GM18517 (cell line): Measurements from ENCODE around the gene DNAL1.

ENCODE experiments used
- ATAC-seq: cut with Tn5 transposase; IDR thresholded peaks from one replicate; pipeline ENCODE4 v1.9.1; 2021; ENCODE audit warnings: mild to moderate bottlenecking, moderate library complexity; ENCODE audit not compliant: unreplicated experiment

The DNAL1 gene

DNA sequence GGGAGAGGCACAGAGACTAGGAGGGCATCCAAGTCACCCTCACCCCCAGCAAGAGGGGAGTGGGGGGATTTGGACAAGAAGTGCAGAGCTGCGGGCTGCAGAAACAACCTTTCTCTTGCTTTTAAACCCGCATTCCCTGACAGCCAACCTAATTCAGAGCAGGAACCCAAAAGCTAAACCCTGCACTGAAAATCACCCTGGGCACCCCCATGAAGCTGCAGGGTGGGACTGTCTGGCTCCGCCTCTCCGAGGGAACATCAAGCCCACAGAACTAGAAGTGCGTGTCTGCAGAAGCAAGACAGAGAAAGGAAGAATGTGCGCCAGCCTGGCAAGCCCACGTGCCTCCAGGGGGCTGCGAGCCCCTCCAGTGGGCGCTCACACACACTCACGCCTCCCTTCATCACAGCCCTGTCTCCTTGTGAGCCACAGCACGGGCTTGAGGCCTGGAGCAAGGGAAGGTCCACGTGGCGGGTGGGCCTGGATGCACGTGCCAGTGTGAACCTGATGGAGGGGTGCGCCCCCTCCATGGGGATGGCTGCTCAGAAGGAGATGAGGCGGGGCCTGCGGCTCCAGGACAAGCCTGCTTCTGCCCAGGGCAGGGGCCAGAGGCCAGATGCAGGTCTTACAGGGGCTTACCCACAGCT, 97.2 kb downstream of the DNAL1 start:
- ATAC-seq, result no peak

DNA sequence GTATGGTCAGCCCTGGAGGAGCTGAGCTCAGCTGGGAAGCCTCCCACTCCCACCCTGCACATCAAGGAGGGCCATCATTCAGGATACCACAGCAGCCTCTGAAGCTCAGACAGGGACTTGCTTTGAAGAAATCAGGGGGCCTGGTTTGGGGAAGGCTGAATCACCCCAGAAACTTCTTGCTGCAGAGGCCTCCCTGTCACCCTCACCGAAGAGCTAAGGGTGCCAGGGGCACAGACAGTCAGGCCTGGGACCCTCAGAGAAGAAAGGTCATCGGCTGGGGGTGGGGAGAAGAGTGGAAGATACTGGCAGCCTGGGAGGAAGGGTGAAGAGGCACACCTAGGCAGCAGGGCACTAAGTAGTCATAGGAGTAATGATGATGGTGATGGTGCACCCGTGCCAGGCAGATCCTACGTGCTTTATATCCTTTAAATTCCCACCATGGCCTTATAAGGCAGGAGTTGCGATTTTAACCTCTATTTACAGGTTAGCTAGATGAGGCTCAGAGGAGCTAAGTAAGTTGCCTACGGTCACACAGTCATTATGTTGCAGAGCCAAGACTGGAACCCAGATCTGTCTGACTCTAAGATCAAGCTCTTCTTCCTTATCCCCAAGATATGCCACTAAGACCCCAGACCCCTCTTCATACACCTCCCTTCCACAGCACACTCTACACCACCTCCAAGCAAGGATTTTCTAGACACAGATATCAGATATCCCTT, 97.9 kb downstream of the DNAL1 start:
- no peak for ATAC-seq

DNA sequence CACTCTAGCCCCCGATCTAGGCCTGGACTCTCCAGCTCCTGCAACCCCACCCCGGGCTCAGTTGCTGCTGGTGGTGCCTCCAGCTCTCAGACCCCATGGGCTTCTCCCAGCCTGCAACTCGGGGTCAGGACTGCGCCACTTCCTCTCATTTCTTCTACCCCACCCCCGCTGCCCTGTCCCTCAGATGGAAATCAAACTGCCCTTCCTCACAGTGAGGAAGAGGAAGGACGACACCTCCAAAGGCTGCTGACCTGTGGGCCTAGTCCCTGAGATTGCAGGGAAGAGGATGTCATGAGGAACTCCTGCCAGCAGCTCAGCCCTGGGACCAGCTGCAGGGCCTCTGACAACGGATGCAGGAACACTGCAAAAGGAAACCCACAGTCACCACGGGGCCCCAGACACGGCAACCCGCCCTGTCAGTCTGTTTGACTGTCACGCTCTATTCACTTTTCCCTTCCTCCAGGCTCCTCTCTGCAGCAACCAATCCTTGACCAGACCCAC, 98.7 kb downstream of the DNAL1 start:
- ATAC-seq, result no peak

DNA sequence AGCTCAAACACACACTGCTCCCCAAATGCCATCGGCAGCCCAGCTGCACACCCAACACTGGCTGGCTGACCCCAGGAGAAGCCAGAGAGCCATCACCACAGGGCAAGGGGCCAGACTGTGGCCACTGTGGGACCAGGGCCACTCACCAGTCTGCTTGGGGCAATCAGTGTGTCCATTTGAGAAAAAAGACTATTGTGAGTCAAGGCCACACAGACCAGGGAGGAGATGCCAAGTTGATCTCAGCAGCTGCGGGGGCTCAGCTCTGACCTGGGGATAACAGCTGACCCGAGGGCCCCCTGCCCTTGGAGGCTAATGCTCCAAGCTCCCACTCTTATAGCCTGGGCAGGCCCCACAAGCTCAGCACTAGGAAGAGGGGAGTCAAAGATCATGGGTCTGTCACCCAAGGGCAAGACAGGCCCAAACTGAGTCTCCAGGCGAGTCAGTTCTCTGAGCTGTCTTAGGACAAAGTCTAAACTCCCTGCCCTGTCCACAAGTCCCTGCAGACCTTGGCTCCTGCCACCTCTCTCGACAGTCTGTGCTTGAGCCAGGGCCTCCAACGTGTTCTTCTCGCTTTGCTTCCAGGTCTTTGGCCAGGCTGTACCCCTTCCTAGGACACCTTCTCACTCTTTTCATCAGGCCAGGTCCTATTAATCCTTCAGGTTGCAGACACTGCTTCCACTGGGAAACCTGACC, 99.5 kb downstream of the DNAL1 start:
- ATAC-seq, result no peak

DNA sequence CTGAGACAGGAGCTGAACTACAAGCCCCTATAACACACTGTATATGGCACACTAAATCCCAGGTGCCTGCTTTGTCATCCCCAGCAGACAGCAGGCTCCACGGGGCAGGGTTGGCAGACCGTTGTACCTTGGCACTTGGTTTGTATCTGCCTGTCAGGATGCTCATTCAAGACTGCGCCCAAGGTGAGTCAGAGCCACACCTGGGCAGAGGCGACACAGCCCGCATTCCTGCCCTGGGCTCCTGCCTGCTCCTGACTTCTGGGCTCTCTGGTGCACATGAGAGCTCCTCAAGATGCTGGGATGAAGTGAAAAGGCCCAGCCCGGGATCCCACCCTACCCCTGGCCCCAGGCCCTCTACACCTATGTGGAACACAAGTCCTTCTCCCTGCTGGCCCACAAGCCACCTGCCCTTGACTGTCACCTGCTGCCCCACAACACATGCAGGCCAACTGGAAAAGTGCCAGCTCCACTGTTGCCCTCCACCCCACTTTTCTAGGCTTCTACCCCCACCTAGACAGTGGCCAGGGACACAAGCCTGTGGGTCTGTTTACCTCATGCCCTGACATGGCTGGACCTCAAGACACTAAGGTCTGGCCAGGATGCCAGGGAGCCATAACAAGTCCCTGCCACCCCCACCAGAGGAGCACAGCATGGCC, 100.2 kb downstream of the DNAL1 start:
- ATAC-seq, result no peak

DNA sequence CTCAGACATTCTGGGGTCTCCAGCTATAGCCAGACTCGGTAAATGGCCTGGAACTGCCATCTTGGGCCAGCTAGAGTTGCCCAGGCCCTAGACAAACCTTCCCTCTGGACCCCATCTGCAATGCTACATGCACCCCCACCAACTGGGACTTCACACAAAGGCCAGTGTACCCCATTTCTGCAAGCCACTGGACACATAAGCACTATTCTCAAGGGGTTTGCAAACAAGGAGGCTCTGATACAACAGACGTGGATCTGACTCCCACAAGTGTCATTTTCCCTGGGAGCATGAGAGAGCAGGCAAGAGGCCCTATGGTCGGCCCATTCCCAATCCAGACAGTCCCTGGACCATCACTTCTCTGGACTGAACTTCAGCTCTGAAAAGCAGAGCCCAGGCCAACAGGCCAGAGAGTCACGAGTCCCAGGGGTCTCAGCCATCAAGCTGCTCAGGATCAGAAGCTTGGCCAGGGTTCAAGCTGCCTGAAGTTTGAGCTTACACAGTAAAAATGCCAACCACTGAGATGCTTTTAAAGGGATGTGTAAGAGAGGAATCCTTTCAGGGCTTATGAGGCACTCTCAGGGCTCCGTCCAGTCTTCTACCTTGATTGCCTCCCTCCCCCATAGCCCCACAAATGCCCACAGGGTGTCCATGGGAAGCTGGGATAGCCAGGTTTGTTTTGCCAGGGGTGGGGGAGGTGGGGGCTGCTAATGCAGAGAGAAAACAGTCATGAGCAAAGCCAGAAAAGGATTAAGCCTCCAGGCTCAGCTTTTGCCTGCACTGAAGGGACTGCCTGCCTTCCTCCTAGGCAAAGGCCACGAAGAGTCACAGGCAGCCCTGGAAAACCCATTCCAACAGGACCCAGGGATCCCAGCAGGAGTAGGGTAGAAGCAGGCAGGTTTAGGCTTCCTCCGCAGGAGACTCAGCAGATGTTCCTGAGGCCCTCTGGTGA, 101.1 kb downstream of the DNAL1 start:
- ATAC-seq, result no peak

DNA sequence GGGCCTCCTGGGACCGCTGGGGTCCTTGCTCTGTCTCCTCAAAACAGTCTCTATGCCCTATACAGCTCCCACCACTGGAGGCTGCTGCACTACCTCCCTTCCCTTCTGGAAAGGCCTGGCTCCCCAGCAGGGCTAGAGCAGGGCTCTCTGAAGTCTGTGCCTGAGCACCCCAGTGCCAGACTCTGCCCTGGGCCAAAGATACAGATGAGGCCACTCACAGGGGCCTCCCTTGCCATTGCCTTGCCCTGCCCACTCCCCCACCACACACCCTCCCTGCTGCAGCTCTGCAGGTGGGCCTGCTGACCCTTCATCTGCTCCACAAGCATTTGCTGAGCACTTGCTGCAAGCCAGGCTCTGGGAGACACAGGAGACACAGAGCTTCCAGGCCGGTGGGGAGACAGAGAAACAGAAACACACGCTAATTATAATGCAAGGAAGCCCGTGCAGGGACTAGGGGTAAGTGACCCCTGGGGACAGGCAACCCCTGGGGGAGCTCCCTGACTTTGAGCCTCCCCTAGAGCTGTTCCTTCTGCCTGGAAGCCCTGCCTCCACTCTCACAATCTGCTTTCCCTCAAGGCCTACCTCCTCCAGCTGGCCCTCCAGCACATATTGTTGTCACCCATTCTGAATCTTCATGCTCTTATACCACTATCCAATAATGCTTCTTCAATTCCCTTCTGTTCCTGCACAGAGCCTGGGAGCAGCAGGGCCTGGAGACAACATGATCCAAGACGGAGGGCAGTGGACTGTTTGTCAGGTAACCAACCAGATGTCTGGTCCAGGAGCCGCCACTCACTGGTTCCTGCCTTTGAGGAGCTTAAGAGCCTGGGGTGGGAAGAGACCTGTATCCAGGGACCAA, 102.0 kb downstream of the DNAL1 start:
- no peak for ATAC-seq

DNA sequence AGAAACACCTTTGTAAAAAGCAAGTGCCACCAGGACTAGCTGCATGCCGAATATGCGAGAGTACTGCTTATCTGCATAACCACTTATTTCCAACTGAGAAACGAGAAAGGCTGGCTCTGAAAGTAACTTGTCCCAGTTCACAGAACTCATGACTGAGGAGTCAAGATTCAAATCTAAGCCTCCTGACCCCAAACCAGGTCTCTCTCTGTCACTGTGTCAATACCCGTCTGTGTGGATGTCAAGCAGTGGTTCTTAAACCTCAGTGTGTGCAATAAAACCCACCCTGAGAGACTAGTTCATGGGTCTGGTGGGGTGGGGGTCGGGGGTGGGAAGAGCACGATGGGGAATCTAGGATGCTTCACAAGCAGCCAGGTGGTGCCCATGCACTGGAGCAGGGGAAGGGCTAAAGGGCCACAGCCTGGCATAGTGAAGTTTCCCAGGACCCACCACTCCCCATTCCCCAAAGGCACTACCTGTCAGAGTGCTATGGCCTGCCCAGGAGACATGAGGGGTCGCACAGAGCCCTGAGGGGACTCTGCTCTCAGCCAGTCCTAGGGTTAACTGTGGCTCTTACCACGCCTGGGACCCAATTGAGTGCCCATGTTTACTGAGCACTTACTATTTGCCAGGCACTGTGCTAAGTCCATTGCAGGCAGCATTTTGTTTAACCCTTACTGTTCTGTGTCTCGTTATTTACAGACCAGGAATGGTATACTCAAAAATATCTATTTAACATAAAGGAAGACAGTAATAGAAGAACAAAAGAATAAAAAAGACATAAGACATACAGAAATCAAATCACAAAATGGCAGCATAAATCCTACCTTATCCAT, 102.8 kb downstream of the DNAL1 start:
- ATAC-seq, result no peak

DNA sequence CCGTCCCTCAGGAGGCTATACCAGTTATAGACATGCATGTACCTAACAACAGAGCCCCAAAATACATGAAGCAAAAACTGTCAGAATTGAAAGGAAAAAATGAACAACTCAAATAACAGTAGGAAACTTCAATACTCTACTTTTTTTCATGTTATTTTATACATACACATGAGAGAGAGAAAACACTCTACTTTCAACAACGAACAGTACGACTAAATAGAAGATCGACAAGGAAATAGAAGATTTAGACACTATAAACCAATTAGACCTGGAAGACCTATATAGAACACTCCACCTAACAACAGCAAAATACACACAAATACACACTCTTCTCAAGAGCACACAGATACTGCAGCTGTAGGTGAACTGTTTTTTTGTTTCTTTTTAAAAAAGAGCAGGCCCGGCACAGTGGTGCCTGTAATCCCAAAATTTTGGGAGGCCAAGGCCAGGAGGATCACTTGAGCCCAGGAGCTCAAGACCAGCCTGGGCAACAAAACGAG, 104.1 kb downstream of the DNAL1 start:
- no peak for ATAC-seq

DNA sequence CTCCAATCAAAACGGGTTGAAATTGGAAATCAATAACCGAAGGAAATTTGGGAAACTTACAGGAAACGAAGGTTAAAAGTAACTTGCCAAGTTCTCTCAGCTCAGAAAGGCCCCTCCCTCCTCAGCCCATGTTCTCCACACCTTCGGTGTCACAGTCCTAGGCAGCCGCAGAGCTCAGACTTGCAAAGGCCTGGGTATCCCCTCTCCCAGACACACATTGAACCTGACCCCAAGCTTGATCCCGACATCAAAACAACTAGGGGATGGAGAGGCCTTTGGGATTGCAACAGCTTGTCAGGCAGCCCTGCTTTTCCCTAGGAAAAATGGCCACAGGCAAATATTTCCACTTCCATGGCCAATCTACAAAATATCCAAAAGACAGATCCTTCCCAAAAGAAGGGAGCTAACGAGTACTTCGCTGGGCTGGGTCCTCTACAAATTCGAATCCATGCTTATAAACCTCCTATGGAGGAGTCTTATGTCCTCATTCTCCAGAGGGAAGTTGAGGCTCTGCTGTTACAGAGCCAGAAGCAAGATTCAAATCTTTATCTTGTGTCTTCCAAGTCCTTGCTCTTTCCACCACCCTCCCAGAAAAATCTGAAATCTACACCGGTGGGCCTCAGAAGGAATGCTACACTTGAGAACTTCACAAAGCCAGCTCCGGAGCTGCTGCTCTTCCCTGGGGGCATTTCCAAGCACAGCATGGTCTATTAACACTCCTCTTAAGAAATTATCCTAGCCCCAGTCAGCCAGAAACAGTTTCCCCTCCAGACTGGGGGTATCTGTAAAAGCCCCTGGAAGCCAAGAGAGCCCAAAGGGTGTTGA, 105.1 kb downstream of the DNAL1 start:
- no peak for ATAC-seq

DNA sequence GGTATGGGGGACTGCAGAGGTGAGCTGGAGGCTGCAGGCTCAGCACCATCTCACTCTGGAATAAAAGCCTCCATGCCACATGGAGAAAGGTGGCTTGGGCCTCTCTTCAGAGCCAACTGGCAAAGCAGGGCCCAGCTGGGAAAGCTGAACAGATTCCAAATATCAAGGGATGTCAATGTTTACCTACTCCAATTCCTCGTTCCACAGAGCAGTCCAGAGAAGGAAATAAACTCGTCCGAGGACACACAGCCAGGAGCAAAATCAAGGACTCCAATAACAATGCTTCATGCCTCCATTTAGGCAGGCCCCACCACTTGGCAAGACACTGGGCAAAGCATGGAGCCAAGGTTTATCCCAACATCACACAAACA, 105.7 kb downstream of the DNAL1 start:
- ATAC-seq, result no peak

DNA sequence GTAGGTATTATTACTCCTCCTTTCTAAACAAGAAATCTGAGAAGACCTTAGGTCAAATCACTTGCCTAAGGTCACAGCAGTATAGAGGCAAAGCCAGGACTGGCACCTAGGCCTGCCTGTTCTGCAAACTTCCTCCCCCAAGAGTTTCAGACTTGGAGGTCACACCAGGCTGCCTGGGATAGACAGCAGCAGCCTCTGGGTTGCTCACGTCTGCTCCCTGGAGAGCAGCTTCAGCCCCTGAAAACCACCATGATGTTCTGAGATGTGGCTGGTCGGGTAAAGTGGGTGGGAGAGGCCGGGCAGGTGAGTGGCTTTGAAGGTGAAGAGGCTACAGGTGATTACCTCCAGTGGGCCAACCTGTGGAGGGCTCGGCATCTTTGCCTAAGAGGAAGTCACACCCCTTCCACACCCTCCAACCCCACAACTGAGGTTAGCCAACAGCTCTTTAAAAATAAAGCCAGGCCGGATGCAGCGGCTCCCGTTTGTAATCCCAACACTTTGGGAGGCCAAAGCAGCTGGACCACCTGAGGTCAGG, 106.4 kb downstream of the DNAL1 start:
- ATAC-seq, result no peak

DNA sequence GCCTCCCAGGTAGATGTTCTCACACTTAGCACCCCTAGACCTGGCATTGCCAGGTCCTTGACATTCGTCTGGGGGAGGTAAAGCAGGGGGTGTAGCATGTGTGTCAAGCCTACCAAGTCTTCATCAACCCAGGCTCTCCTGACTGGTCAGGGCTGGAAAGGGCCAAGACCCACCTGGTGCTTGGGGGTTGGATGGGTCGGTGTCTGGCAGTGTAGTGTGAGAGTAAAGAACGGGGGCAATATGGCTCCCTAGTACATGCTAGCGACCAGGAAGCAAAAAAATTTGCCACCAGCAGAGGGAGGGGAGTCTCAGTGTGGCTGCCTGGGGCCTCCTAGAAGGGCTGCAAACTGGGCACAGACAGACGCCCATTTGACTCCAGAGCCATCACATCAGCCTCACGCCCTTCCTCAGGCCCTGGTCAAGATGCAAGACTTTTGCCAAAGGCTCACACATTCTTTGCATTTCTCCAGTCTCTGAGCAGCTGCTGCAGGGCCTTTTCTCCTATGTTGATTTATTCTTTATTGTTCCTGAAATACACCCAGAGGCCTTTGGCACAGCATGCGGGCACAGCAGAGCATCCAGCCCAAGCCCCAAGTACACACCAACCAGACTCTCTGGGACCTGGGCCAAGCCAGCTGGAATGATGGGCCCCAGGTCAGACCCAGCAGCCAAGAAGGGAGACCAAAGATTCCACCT, 107.7 kb downstream of the DNAL1 start:
- no peak for ATAC-seq
